Breast epithelium (tissue), 4 donors: Measurements from ENCODE around the gene DENND5B. TPM values are rescaled to one million over a fixed set of nuclear protein-coding genes. Genes with fewer than 3 reads are reported as not detected.
"Not testable (repeated sequence)": the region's sequence is repeated elsewhere in the genome, so short reads cannot be mapped to it uniquely, and the experiment has no call there.

ENCODE experiments used
- DNase-seq, 2 donors: peaks; one replicate each; pipeline ENCODE4 v3.0.0-alpha.2; 2019; ENCODE audit warnings: low spot score in 2 of 2
- H3K27ac ChIP-seq, 2 donors: fragments of 200-600 bp; sonication (generic) in 1 of 2; one replicate each; pipeline ENCODE4 v1.5.1; 2016 to 2019; ENCODE audit warnings: mild to moderate bottlenecking in 1 of 2
- H3K27me3 ChIP-seq, 2 donors: fragments of 200-600 bp; sonication (generic) in 1 of 2; one replicate each; pipeline versions ENCODE4 v1.5.1 to v1.6.0; 2017 to 2019; ENCODE audit warnings: control low read depth in 1 of 2, mild to moderate bottlenecking in 1 of 2
- H3K36me3 ChIP-seq: fragments of 200-600 bp; one replicate; pipeline ENCODE4 v1.5.1; 2019
- H3K4me1 ChIP-seq, 2 donors: fragments of 200-600 bp; sonication (generic); one replicate each; pipeline ENCODE4 v1.5.1; 2016 to 2019; ENCODE audit warnings: control low read depth in 1 of 2
- H3K4me3 ChIP-seq, 3 donors: fragments of 200-600 bp; sonication (generic); 1 replicate in 2 of 3; 2 replicates in 1 of 3; pipeline ENCODE4 v1.5.1; 2016 to 2019; ENCODE audit warnings: mild to moderate bottlenecking in 3 of 3, moderate library complexity in 2 of 3
- H3K9me3 ChIP-seq, 2 donors: fragments of 200-600 bp; sonication (generic) in 1 of 2; one replicate each; pipeline ENCODE4 v1.5.1; 2016 to 2019; ENCODE audit warnings: control low read depth in 1 of 2
- POLR2A ChIP-seq: fragments of 450-650 bp; IDR thresholded peaks from one replicate; pipeline ENCODE4 v1.6.1; 2016; ENCODE audit warnings: antibody characterized with exemption, mild to moderate bottlenecking, moderate library complexity
- POLR2AphosphoS5 ChIP-seq, 3 donors: sonication (generic); formaldehyde crosslinking; IDR thresholded peaks; one replicate each; pipeline ENCODE4 v1.6.1; 2017; ENCODE audit warnings: antibody characterized with exemption in 3 of 3
- intact Hi-C: fragments of 100-400 bp; cut with DNase I; formaldehyde crosslinking; loops from one replicate; pipeline ENCODE4 v1.15.1; 2023; ENCODE audit warnings: low total_unique reads
- total RNA-seq, 3 donors: library from RNA; depleted of rRNA; stranded (reverse); fragments of >200 nt; gene quantifications; one replicate each; pipeline ENCODE4 v1.1.0, GENCODE V29; 2016
- TF ChIP-seq, protein P1 (sequence below), 3 donors: fragments of 450-650 bp; IDR thresholded peaks; one replicate each; pipeline ENCODE4 v1.5.1; 2016 to 2017; ENCODE audit warnings: antibody characterized with exemption in 3 of 3, mild to moderate bottlenecking in 3 of 3, moderate library complexity in 3 of 3

DENND5B gene
- total RNA-seq, 3 donors from 2014 or later = 16.0 to 18.7 (median 17.7) TPM

DNA sequence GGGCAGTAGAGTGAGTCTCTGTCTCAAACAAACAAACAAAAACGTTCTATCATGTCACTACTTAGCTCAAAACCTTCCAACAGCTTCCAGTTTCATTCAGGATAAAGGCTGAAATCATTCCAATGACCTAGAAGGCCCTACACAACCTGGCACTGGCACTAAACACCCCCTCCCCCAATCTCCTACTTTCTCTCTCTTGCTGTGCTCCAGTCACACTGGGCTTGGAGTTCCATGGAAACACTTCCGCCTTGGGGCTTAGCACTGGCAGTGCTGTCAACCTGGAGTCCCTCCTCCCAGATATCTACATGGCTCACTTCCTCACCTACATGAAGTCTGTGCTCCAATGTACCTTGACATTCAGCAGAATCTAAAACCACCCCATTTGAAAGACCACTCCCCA lies 199.9 kb downstream of the DENND5B start:
- no peak for DNase-seq
- no peaks in the 10 kb centered on the region for H3K27me3 ChIP-seq
- no peaks in the 10 kb centered on the region for H3K9me3 ChIP-seq
- TF ChIP-seq POLR2AphosphoS5 (IDR thresholded peaks at IDR 0.05) (no peak), POLR2A (no peak)
- TF ChIP-seq, protein P1, sequence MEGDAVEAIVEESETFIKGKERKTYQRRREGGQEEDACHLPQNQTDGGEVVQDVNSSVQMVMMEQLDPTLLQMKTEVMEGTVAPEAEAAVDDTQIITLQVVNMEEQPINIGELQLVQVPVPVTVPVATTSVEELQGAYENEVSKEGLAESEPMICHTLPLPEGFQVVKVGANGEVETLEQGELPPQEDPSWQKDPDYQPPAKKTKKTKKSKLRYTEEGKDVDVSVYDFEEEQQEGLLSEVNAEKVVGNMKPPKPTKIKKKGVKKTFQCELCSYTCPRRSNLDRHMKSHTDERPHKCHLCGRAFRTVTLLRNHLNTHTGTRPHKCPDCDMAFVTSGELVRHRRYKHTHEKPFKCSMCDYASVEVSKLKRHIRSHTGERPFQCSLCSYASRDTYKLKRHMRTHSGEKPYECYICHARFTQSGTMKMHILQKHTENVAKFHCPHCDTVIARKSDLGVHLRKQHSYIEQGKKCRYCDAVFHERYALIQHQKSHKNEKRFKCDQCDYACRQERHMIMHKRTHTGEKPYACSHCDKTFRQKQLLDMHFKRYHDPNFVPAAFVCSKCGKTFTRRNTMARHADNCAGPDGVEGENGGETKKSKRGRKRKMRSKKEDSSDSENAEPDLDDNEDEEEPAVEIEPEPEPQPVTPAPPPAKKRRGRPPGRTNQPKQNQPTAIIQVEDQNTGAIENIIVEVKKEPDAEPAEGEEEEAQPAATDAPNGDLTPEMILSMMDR (IDR thresholded peaks at IDR 0.05) = no peak
- no peaks in the 10 kb centered on the region for H3K4me1 ChIP-seq
- no peak overlapping the region for H3K27ac ChIP-seq
- H3K4me3 ChIP-seq = no peak overlapping the region
- H3K36me3 ChIP-seq = no peaks in the 10 kb centered on the region
- intact Hi-C loops = no loop called here

DNA sequence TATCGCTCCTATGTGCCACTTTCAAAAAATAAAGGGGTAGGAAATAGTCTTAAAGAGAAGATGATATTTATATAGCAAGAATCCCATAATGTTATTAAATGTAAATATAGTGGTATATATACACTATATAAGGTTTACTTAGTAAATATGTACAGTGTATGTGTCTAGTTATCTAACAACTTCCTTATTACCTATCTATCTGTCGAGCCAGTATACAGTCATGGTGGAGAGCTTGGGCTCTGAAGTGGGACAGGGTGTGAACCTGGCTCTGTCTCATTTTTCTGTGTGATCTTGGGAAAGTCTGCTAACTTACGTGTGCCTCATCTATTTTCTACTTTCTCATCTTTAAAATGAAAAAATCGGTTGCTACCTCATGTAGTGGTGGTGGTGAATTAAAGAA lies 202.2 kb downstream of the DENND5B start:
- TF ChIP-seq, protein P1 (IDR thresholded peaks at IDR 0.05) = no peak
- TF ChIP-seq POLR2A = no peak
- TF ChIP-seq POLR2AphosphoS5 (IDR thresholded peaks at IDR 0.05) = no peak
- intact Hi-C loops = no loop called here

DNA sequence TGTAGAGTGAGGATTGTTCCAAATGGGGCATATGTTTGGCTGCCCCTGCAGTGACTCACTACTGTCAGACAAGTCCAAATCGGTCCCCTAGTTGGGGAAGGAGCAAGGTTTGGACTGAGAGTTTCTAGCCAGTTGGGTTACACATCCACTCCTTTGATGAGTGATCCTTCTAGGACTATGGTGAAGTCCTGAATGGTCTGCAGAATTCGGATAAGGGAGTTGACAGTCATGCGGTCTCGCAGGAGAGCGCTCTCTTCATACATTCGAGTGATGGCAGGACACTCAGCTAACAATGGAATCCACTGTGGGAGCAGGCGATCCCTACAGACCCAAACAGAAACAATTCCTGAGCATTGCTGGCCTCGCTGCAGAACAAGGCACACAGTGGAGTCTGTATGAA lies 203.5 kb downstream of the DENND5B start:
- Histone ChIP-seq H3K4me1 (no peaks in the 10 kb centered on the region), H3K9me3 (no peaks in the 10 kb centered on the region), H3K36me3 (no peaks in the 10 kb centered on the region), H3K4me3 (no peak overlapping the region), H3K27me3 (no peaks in the 10 kb centered on the region), H3K27ac (no peak overlapping the region)
- TF ChIP-seq POLR2A (no peak), POLR2AphosphoS5 (IDR thresholded peaks at IDR 0.05) (no peak)
- intact Hi-C loops = no loop called here
- DNase-seq = no peak

More for the DNA sequence above, 202.2 kb downstream of the DENND5B start:
- DNase-seq = no peak
- Histone ChIP-seq H3K4me3 (no peak overlapping the region), H3K4me1 (no peaks in the 10 kb centered on the region), H3K9me3 (no peaks in the 10 kb centered on the region), H3K27me3 (no peaks in the 10 kb centered on the region), H3K27ac (no peak overlapping the region), H3K36me3 (no peaks in the 10 kb centered on the region)

DNA sequence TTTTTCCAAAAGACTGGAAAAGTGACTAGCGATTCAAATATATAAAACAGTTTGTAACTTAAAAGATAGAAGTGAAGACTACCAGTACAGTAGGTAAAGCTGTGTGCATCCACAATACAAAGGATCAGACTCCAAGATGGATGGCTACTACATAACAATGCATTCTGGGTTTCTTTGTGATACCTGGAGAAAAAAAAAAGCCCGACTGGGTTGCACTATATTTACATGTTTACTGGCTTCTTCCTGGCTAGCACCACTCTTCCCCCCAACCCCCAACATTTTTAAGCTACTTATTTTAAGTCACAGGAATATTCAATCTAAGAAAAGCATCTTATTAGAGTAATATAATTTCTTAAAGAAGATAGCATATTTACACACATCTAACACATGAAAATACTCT lies 203.9 kb downstream of the DENND5B start:
- no peak overlapping the region for H3K27ac ChIP-seq
- no peaks in the 10 kb centered on the region for H3K4me1 ChIP-seq
- TF ChIP-seq POLR2AphosphoS5 (IDR thresholded peaks at IDR 0.05) = no peak
- TF ChIP-seq, protein P1 (IDR thresholded peaks at IDR 0.05) = no peak
- TF ChIP-seq POLR2A = no peak
- no peaks in the 10 kb centered on the region for H3K36me3 ChIP-seq
- no peak for DNase-seq
- H3K4me3 ChIP-seq = no peak overlapping the region
- H3K9me3 ChIP-seq = no peaks in the 10 kb centered on the region
- intact Hi-C loops = no loop called here
- H3K27me3 ChIP-seq = no peaks in the 10 kb centered on the region

DNA sequence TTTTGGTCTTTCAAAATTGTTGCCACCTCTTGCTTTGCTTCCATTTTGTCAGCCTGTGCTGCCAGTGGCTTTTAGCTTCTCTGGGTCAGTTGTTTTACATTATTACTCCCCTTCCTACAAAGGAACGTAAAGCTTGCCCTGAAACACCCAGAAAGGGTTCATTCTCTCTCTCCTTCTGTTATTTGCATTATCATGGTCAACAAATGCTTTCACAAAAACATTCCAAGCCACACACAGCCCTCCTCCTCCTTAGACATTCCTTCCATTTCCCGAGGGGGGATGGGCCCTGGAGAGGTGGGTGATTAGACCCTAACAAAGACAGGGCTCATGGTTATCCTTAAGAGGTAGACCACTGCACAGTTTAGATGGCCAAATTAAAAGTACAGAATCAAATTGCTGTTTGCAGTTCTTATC lies 204.6 kb downstream of the DENND5B start:
- no peaks in the 10 kb centered on the region for H3K36me3 ChIP-seq
- no peaks in the 10 kb centered on the region for H3K9me3 ChIP-seq
- intact Hi-C loops = no loop called here
- no peak overlapping the region for H3K4me3 ChIP-seq
- TF ChIP-seq, protein P1 (IDR thresholded peaks at IDR 0.05) = no peak
- TF ChIP-seq POLR2A = no peak
- TF ChIP-seq POLR2AphosphoS5 (IDR thresholded peaks at IDR 0.05) = no peak
- no peaks in the 10 kb centered on the region for H3K27me3 ChIP-seq
- no peaks in the 10 kb centered on the region for H3K4me1 ChIP-seq
- no peak for DNase-seq
- no peak overlapping the region for H3K27ac ChIP-seq

GRCh38 chr12:31377210-31377609 lies 213.7 kb downstream of the DENND5B start:
- H3K4me3 ChIP-seq, H3K27me3 ChIP-seq, H3K36me3 ChIP-seq, H3K9me3 ChIP-seq, H3K4me1 ChIP-seq, DNase-seq, H3K27ac ChIP-seq, intact Hi-C loops: not testable (repeated sequence)

GRCh38 chr12:31375422-31375821 lies 215.5 kb downstream of the DENND5B start:
- H3K27me3 ChIP-seq, H3K4me3 ChIP-seq, H3K27ac ChIP-seq, DNase-seq, H3K4me1 ChIP-seq, H3K9me3 ChIP-seq, H3K36me3 ChIP-seq, intact Hi-C loops: not testable (repeated sequence)
